Placental pericyte (primary cell): ENCODE measurements around the gene TMCC3. TPM values are rescaled to one million over a fixed set of nuclear protein-coding genes. Genes with fewer than 3 reads are reported as not detected.

ENCODE experiments used
- small RNA-seq: library from RNA; depleted of rRNA; stranded (forward); fragments of <200 nt; gene quantifications from one replicate; pipeline ENCODE3, GENCODE V24; 2012; ENCODE audit warnings: low replicate concordance
- total RNA-seq: library from RNA; depleted of rRNA; stranded (reverse); fragments of >200 nt; gene quantifications from 2 replicates; pipeline ENCODE4 v1.2.3, GENCODE V29; 2012

Gene TMCC3
- 8.4 and 14.9 TPM in 2 replicates for total RNA-seq

GRCh38 chr12:94650143-94651056 is at the start of gene TMCC3:
Gene TMCC3, minus strand, starts transcription at chr12:94650557. Its CDS starts 127 bp downstream, at chr12:94650430.

Small RNA genes lying within 50 kb of the gene (small RNA-seq; reads per million reads assigned to genes)
- gene LSM3P2 (not detected), gene MIR5700 (not detected)

Other genes with a start within 250 kb of the TMCC3 start
- gene CEP83, start 190.7 kb downstream of the TMCC3 start, total RNA-seq, result 12.5 and 17.0 TPM in 2 replicates